H1 (cell line): Measurements from ENCODE around the gene SGMS1. TPM values are rescaled to one million over a fixed set of nuclear protein-coding genes. Genes with fewer than 3 reads are reported as not detected.

Experiments
- ASH2L ChIP-seq: fragments of 200-600, 300-600 bp; sonication (generic); IDR thresholded peaks from one replicate; pipeline ENCODE4 v1.7.1; 2017; ENCODE audit warnings: low read length
- BACH1 ChIP-seq: IDR thresholded peaks from 2 replicates; pipeline ENCODE4 v1.6.1; 2012; ENCODE audit warnings: low read length, improper control_type of control experiment
- BRCA1 ChIP-seq: IDR thresholded peaks from 2 replicates; pipeline ENCODE4 v1.6.1; 2012; ENCODE audit warnings: low read depth, low read length, improper control_type of control experiment
- CBX5 ChIP-seq: fragments of 300-800, 300-1000 bp; sonication (generic); IDR thresholded peaks from 2 replicates; pipeline ENCODE4 v1.7.1; 2016; ENCODE audit warnings: antibody characterized with exemption, low read length, low read depth
- CTBP2 ChIP-seq: IDR thresholded peaks from 2 replicates; pipeline ENCODE4 v1.7.0; 2011; ENCODE audit warnings: borderline replicate concordance, mild to moderate bottlenecking, moderate library complexity, mixed read lengths, low read length; ENCODE audit not compliant: insufficient read depth, insufficient read length
- EGR1 ChIP-seq: IDR thresholded peaks from 2 replicates; pipeline ENCODE4 v1.6.1; 2011; ENCODE audit warnings: low read depth, low read length, borderline replicate concordance
- EZH2 ChIP-seq: fragments of 200-600 bp; sonication (generic); IDR thresholded peaks from 2 replicates; pipeline ENCODE4 v1.7.1; 2012; ENCODE audit warnings: low read depth, mild to moderate bottlenecking, moderate library complexity, low read length, inconsistent platforms; ENCODE audit not compliant: severe bottlenecking
- GTF2F1 ChIP-seq: IDR thresholded peaks from 2 replicates; pipeline ENCODE4 v1.6.1; 2012; ENCODE audit warnings: low read depth, low read length, improper control_type of control experiment, borderline replicate concordance
- HDAC6 ChIP-seq: IDR thresholded peaks from one replicate; pipeline ENCODE4 v1.7.1; 2012; ENCODE audit warnings: low read depth, mild to moderate bottlenecking, inconsistent platforms, low read length, moderate library complexity
- JUN ChIP-seq: IDR thresholded peaks from 2 replicates; pipeline ENCODE4 v1.6.1; 2011; ENCODE audit warnings: low read depth, mild to moderate bottlenecking, improper control_type of control experiment, low read length
- KDM4A ChIP-seq: IDR thresholded peaks from one replicate; pipeline ENCODE4 v1.7.1; 2012; ENCODE audit warnings: low read depth, mild to moderate bottlenecking, moderate library complexity, low read length, inconsistent platforms; ENCODE audit not compliant: severe bottlenecking
- KDM5A ChIP-seq: fragments of 200-600 bp; IDR thresholded peaks from 2 replicates; pipeline ENCODE4 v1.7.1; 2012; ENCODE audit warnings: mild to moderate bottlenecking, low read length, inconsistent platforms, mixed read lengths
- NANOG ChIP-seq: IDR thresholded peaks from 2 replicates; pipeline ENCODE4 v1.6.1; 2011; ENCODE audit warnings: low read length, low read depth, mild to moderate bottlenecking, inconsistent platforms; ENCODE audit not compliant: insufficient read depth, poor library complexity, severe bottlenecking
- POLR2A ChIP-seq, 2 experiments: IDR thresholded peaks; 1 replicate in 1 of 2; 2 replicates in 1 of 2; pipeline ENCODE4 v1.6.1; 2011; ENCODE audit warnings: low read depth in 2 of 2, low read length in 2 of 2, mild to moderate bottlenecking in 2 of 2; ENCODE audit errors: control extremely low read depth in 1 of 2
- POU5F1 ChIP-seq: IDR thresholded peaks from 2 replicates; pipeline ENCODE4 v1.6.1; 2011; ENCODE audit warnings: low read depth, mild to moderate bottlenecking, low read length, moderate library complexity
- RAD21 ChIP-seq, 2 experiments: IDR thresholded peaks in 1 of 2; conservative IDR thresholded peaks in 1 of 2; 2 replicates each; pipeline ENCODE4 v1.6.1; 2011; ENCODE audit warnings: low read depth in 2 of 2, low read length in 2 of 2, improper control_type of control experiment in 1 of 2, inconsistent platforms in 1 of 2, mild to moderate bottlenecking in 1 of 2, moderate library complexity in 1 of 2
- RBBP5 ChIP-seq: IDR thresholded peaks from 2 replicates; pipeline ENCODE4 v1.7.1; 2012; ENCODE audit warnings: low read depth, mild to moderate bottlenecking, inconsistent platforms, low read length, moderate library complexity, borderline replicate concordance
- RFX5 ChIP-seq: IDR thresholded peaks from 2 replicates; pipeline ENCODE4 v1.6.1; 2011; ENCODE audit warnings: low read depth, low read length, improper control_type of control experiment, borderline replicate concordance
- SP1 ChIP-seq: IDR thresholded peaks from 2 replicates; pipeline ENCODE4 v1.6.1; 2011; ENCODE audit warnings: low read depth, low read length
- SP2 ChIP-seq: IDR thresholded peaks from 2 replicates; pipeline ENCODE4 v1.6.1; 2012; ENCODE audit warnings: mild to moderate bottlenecking, low read length, inconsistent platforms
- TAF1 ChIP-seq: IDR thresholded peaks from 2 replicates; pipeline ENCODE4 v1.6.1; 2011; ENCODE audit warnings: mild to moderate bottlenecking, low read depth, low read length
- TCF12 ChIP-seq: IDR thresholded peaks from 2 replicates; pipeline ENCODE4 v1.6.1; 2011; ENCODE audit warnings: low read depth, mild to moderate bottlenecking, low read length
- YY1 ChIP-seq: IDR thresholded peaks from 2 replicates; pipeline ENCODE4 v1.6.1; 2011; ENCODE audit warnings: low read depth, mild to moderate bottlenecking, low read length
- polyA plus RNA-seq, 7 experiments: library from polyadenylated mRNA; depleted of rRNA in 3 of 7; stranded (reverse) in 5 of 7; unstranded in 2 of 7; fragments of >200 nt in 5 of 7; fragments of 200-250 nt in 2 of 7; gene quantifications; 1 replicate in 5 of 7; 2 replicates in 1 of 7; 4 replicates in 1 of 7; pipeline versions ENCODE4 v1.2.1 to v1.2.3, GENCODE V29; 2011 to 2013; ENCODE audit warnings: missing spikeins in 2 of 7, mixed read lengths in 2 of 7
- total RNA-seq: library from RNA; stranded (reverse); fragmentation: NEBNext Ultra II Directional; extraction: Animal tissue kit (Norgen Biotek cat#: 25700); gene quantifications from 2 replicates; pipeline ENCODE4 v1.2.1, GENCODE V29; 2021
- TF ChIP-seq, protein P1 (sequence below): IDR thresholded peaks from 2 replicates; pipeline ENCODE4 v1.6.1; 2012; ENCODE audit warnings: inconsistent platforms

SGMS1 gene
- total and polyA plus RNA-seq, 2 of the 8 experiments (the other 6 are each of a cell fraction or from before 2014, with no cell fraction given): 6.0 to 15.6 TPM

DNA sequence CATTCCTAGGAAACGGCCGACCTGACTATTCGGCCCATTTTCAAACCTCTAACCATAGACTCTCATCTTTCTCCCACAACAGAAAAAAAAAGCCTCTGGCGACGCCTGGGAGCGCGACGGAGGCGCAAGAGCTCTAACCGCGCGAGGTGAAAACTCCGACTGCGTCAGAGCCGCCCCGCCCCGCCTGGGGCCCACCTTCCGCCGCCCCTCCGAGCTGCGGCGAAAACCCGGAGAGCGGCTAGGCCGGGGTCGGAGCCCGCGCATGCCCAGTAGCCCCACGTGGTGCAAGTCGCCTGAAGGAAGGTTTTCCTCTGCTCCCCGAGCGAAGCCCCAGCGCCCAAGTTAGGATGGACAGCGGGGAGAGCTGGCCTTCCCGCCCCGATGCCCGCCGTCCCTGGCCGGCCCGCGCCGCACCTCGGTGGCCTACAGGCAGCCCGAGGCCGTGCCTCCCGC, 683 bp upstream of the SGMS1 start (continued):
- TF ChIP-seq POU5F1 (no peak), NANOG (no peak), CTBP2 (no peak), RAD21 (IDR thresholded peaks at IDR 0.05 in 1 of 2, conservative IDR thresholded peaks at IDR 0.05 in 1 of 2; ENCODE audit: low read depth in 2 of 2, low read length in 2 of 2) (0 out of 4 replicates have a peak, but pooled peaks of 1 of the 2 experiments have one; percentile 3), ASH2L (peak; percentile 42), EGR1 (0 out of 2 replicates have a peak, but pooled peaks have one; percentile 53), BACH1 (no peak), RFX5 (0 out of 2 replicates have a peak, but pooled peaks have one; percentile 29), GTF2F1 (no peak), TAF1 (peak; percentile 65), HDAC6 (no peak), CBX5 (no peak), RBBP5 (no peak; the same call in 1 of the 2 replicates), TCF12 (no peak), EZH2 (no peak), SP2 (no peak), POLR2A (IDR thresholded peaks at IDR 0.05; ENCODE audit: control extremely low read depth in 1 of 2, low read depth in 2 of 2, low read length in 2 of 2) (peak in 1 of 2 experiments; percentile 73; a peak in 1 of 3 replicates), SP1 (peak; percentile 94), JUN (no peak), BRCA1 (no peak), KDM5A (no peak), KDM4A (peak; percentile 92), YY1 (no peak)
- TF ChIP-seq, protein P1, sequence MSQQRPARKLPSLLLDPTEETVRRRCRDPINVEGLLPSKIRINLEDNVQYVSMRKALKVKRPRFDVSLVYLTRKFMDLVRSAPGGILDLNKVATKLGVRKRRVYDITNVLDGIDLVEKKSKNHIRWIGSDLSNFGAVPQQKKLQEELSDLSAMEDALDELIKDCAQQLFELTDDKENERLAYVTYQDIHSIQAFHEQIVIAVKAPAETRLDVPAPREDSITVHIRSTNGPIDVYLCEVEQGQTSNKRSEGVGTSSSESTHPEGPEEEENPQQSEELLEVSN: peak; percentile 84; the same call in 1 of the 2 replicates
